NCI-H1105 treated with DMSO at 0.1 percent for 48 hours (cell line): ENCODE measurements around the gene PRR19.
A peak's percentile ranks its signal among the peaks of the same experiment; 100 is the strongest.

Experiments
- DNase-seq: peaks from one replicate; lab custom pipeline; 2025; lab: John Stamatoyannopoulos, UW

Gene PRR19

DNA sequence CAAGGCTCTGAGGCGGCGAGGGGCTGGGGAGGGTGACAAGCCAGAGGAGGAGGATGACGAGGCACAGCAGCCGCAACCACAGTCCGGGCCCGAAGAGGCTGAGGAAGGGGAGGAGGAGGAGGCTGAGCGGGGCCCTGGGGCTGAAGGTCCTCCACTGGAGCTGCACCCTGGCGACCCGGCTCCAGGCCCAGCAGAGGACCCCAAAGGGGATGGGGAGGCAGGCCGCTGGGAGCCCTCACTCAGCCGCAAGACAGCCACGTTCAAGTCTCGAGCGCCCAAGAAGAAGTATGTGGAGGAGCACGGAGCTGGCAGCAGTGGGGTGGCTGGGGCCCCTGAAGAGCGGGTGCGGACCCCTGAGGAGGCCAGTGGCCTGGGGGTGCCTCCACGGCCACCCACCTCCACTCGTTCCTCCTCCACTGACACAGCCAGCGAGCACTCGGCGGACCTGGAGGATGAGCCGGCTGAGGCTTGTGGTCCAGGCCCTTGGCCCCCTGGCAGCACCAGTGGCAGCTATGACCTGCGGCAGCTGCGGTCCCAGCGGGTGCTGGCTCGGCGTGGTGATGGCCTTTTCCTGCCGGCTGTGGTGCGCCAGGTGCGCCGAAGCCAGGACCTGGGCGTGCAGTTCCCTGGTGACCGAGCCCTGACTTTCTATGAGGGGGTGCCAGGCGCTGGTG lies 29.9 kb upstream of the PRR19 start:
- DNase-seq, result no peak

DNA sequence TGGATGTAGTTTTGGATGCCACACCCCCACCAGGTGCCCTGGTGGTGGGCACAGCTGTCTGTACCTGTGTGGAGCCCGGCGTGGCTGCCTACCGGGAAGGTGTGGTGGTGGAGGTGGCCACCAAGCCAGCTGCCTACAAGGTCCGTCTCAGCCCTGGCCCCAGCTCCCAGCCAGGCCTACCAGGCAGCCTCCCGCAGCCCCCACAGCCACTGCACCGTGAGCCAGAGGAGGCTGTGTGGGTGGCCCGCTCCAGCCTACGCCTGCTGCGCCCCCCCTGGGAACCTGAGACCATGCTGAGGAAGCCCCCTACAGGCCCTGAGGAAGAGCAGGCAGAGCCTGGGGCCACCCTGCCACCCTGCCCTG lies 29.4 kb upstream of the PRR19 start:
- no peak for DNase-seq

DNA sequence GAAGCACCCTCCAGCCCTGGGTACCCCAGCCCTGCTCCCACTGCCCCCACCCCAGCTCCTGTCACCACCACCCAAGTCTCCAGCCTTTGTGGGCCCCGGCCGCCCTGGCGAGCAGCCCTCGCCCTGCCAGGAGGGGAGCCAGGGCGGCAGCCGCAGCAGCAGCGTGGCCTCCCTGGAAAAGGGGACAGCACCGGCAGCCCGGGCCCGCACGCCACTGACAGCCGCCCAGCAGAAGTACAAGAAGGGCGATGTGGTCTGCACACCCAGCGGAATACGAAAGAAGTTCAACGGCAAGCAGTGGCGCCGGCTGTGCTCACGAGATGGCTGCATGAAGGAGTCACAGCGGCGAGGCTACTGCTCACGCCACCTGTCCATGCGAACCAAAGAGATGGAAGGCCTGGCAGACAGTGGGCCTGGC lies 28.9 kb upstream of the PRR19 start:
- DNase-seq, result no peak

DNA sequence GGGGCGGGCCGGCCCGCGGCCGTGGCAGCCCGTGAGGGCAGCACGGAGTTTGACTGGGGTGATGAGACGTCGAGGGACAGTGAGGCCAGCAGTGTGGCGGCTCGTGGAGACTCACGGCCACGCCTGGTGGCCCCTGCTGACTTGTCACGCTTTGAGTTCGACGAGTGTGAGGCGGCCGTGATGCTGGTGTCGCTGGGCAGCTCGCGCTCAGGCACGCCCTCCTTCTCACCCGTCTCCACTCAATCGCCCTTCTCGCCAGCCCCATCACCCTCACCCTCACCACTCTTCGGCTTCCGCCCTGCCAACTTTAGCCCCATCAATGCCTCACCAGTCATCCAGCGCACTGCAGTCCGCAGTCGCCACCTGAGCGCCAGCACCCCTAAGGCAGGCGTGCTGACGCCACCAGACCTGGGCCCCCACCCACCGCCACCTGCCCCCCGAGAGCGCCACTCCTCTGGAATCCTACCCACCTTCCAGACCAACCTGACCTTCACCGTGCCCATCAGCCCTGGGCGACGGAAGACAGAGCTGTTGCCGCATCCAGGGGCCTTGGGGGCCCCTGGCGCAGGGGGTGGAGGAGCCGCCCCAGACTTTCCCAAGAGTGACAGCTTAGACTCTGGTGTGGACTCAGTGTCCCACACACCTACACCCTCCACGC lies 28.4 kb upstream of the PRR19 start:
- no peak for DNase-seq

DNA sequence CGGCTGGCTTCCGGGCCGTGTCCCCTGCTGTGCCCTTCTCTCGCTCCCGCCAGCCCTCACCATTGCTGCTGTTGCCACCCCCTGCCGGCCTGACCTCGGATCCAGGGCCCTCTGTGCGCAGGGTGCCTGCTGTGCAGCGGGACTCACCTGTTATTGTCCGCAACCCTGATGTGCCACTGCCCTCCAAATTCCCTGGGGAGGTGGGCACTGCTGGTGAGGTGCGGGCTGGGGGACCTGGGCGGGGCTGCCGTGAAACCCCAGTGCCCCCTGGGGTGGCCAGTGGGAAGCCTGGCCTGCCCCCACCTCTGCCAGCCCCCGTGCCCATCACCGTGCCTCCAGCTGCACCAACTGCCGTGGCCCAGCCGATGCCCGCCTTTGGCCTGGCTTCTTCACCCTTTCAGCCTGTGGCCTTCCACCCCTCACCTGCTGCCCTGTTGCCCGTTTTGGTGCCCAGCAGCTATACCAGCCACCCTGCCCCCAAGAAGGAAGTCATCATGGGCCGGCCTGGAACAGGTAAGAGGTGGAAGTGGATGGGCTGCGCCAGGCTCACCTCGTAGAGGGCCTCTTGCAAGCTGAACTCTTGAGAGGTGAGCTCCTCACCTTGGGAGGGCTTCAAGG lies 27.8 kb upstream of the PRR19 start:
- DNase-seq, result no peak

DNA sequence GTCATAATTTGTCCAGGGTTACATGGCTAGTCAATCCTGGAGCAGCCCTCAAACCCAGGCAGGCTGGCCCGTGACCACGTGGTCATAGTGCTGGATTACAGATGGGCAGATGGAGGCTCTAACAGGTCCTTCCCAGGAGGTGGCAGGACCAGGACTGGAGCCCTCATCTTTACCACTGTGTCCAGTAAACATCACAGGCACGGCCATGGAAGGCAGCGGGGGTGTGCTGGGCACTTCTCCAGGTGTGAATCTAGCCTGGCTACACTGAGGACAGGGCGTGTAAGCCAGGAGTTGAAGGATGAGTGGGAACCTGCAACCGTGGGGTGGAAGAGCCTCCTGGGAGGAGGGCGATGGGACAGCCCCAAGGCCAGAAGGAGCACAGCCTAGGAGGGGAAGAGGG lies 26.8 kb upstream of the PRR19 start:
- DNase-seq, result no peak

DNA sequence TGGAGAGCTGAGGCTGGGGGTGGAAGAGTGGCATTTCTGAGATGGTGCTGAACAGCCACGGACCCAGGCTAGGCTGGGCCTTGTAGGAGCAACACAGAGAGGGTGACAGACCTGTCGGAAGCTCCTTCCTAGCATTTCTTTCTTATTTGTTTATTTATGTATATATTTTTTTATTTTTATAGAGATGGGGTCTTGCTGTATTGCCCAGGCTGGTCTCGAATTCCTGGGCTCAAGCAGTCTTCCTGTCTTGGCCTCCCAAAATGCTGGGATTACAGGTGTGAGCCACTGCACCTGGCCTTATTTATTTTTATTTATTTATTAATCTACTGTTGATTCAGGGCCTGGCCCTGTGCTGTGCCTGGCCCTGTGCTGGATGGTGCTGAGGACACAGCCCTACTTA lies 26.4 kb upstream of the PRR19 start:
- DNase-seq, result no peak

DNA sequence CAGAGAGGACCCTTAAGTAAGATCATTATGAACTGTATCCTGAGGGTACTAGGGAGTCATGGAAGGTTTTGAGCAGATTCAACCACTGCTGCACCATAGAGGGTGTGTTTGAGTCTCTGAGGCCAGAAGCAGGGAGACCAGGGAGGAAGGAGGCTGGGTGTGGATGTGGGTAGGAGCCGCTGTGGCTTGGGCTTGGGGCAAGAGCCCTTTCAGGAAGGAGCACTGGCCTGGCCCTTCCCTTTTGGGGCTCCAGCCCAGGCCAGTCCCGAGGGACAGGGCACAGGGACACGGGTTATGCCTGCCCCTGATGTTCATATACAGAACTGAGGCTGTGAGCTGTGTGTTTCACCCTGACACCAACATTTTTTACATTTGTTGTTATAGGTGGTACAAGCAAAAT lies 25.6 kb upstream of the PRR19 start:
- DNase-seq, result no peak

DNA sequence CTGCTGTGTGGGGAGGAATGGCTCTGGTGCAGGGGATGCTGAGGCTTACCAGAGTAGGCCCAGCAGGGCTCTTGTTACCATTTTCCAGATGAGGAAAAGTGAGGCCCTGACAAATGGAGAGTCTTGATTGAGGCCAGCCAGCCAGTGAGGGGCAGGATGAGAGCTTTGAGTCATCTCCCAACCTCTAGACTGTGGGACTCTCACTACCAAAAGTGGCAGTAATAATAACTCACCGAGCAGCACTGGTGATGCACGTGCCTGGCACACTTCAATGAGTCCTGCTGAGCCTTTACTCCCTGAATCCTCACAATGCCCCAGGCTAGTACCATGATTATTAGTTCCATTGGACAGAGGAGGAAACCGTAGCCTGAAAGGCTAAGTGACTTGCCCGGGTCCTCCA lies 25.1 kb upstream of the PRR19 start:
- no peak for DNase-seq

DNA sequence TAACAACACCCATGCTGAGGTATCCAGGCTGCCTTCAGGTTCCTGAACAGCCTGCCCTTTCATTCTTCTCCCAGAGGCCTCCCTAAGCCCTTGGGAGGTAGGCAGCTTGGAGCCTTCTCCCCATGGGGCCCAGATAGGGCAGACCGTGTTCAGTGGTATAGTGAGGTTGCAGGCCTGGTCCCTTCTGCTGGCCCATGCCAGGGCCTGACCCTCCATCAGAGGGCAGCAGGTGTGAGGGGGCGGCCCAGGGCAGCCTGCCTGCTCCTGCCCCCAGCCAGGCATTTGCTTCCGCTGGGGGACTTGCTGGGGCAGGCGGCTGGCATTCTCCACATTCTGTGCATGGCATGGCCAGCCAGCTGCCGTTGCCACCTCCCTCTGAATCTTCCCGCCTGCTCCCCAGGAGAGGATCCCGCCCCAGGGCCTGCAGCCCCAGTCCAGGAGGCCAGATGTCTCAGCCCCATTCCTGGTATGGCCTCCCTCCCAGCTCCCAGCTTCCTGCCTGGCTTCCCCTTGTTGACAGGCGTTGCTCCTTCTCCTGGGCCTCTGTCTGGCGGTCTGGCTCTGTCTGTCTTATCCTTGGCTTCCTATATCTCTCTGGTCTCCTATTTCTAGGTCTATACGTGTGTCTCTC lies 24.0 kb upstream of the PRR19 start:
- no peak for DNase-seq

DNA sequence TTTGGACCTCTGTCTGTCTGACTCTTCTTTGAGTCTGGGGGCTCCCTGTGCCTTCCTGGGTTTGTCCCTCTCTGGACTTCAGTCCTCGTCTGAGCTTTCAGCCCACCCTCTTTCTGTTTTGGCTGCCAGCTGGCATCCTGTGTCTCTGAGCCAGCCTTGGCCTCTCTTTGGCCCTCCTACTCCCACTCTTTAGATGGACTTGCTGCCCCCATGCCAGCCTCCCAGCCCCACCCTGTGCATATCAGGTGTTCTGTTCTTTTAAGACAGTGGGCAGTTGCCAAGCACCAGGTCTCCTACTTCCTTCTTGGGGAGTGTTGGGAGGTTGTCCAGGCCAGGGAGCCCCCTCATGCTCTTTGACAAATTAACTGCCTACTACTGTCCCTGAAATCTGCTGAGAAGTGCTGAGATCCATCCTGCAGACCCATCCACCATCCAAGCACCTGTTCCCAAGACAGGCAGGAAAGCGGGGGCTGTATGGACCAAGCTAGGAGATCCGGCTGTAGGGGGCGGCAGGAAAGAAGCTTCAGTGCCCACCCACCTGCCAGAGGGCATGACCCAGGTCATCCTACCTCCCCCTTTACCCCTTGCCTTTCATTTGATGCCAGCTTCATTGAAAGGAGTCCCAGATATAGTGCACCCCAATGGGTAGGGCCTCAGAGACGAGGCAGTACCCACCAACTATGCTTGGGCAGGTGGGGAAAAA lies 23.3 kb upstream of the PRR19 start:
- no peak for DNase-seq

DNA sequence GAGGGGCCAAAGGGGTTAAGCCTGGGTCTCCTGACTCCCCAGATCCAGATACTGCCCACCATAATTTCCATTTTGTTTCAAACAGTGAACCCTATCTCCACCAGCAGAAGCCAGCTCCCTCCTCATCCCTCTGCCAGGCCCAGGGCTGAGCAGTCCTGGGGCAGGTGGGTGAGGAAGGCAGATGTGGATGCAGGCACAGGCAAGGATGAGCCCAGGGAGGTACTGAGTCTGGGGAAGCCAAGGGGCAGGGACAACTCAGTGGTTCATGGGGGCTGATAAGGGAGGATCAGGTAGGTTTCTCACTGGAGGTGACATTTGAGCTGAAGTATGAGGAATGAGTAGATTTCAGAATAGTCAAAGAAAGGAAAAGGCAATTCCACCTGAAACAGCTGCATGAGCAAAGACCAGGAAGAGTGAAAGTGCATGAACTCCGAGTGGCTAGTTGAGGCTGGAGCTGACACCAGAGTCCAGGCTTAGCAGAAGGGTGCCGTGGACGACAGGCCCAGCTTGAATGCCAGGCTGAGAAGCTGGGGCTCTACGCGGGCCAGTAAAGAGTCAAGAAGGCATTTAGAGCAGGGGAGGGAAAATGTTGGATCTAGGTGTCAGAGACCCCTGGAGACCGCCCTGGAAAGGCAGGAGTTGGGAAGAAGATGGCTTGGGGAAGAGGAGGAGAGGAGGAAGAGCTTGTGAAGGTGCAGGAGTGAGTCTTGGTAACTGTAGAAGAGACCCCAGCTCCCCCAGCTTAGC lies 22.6 kb upstream of the PRR19 start:
- DNase-seq, result no peak

DNA sequence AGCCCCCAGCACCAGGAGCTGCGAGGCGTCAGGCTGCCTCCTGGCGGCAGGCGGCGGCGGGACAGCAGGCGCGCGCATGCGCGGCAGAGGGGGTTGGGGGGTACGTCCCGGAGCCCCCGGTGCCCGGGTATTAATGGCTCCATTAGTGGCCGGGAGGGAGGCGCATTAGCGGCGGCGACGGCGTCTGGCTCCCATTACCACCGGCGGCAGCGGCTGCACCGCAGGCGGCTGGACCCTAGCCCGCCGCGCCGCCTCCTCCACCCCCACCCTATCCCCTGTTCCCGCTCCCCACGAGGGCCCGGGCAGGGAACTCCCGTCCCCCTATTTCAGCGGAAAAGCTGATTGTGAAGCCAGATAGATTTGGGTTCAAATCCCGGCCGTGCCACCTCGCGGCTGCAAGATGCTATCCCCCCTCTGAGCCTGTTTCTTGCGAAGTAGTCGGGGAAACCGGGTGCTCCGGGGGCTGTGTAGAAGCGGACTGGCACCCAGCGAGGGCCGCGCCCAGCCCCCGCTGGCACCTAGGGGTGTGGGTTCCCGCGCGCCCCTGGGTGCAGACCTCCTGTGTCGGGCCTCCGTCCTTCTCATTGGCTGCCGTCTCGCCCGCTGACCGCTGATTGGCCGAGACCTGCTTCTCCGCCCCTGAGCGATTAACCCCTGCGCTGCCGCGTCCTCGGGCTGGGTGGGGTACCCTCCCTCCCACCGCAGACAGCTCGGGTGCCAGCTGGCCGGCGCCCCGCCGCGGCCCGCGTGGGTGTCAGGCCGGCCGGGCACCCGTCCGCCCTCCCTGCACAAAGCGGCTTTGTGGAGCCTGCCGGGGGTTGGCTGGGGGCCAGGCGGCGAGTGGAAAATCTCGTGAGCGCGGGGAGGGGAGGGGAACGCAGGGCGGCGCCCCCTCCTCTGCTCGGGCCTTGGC lies 21.8 kb upstream of the PRR19 start:
- peak; percentile 94 for DNase-seq

DNA sequence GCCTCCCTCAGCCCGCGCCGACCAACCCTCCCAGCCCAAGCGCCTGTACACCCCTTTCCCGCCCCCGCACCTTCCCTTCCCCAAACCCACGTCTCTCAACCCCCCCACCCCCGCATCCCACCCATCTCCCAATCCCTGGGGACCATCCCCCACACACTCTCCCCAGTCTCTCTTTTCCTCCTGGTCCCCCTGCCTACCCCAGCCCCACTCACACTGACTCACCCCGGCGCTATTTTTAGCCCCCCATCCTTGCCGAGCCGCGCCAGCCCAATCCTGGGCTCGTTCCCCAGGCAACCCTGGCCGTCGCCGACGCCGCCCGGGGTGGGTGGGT lies 21.2 kb upstream of the PRR19 start:
- DNase-seq, result no peak

DNA sequence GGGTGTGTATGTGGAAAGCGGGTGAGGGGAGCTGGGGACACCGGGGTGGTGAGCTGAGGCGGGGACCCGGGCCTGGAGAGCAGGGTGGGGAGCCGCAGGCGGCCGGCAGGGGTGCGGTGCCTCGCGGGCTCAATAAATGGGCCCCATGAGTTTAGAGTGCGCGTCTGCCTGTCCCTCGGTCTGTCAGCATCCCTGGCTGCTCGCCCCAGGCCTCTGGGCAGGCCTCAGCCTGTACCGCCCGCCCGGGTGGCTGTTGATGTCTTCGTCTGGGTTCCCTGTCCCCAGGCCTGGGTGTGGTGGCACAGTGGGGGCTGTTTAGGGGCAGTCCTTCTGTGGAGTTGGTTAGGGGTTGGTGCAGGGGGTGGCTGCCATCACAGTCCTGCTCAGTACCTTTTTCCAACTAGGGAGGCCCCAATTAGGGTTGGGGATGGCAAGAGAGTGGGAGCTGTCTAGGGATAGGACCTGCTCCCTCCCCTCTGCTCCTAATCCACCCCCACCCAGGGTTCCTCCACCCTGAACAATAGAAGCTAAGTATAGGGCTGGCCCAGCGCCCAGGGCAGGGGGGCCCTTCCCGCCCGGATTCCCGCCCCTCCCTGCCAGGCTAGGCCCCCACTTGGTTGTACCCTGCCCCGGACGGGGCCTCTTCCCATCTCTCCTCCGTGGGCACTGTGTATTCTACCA lies 20.6 kb upstream of the PRR19 start:
- peak; percentile 66 for DNase-seq

DNA sequence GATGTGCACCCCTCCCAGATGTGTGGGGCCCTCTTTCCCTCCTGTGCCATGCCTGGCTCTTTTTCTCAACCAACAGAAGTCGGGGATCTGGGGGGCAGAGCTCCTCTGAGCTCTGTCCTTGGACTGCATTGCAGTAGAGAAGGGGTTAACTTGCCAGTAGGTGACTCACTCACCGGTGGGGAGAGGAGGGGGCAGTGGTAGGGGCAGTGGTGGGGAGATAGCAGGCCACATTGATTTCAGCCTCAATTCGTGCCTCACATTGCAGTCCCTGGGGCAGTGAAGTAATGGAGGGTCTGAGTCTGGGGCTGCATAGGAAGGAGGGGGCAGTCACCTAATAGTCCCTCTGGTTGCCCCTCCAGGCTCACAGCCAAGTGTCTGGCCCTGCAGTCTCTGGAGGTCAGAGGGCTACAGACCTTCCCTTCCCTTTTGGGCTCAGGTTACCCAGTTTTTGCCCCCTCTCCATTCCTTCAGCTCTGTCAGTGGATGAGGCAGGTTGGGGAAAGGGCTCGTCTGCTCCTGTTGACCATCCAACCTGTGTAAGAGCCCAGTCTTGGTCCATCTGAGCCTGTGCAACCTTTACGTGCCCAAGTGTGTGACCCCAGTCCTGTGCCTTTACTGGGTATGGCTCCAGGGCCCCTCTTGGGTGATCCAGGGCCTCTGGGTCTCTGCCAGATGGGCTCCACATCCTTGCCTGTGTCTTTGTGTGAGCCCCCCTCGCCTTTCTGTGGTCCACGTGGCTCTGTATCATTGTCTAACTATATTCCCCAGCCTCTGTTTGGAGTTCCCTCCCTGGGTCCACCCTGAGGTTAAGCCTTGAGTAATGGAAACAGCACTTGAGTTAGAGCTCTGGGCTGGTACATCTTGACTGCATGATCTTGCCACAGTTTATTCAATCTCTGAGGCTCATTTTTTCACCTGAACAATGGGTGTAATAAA lies 19.8 kb upstream of the PRR19 start:
- DNase-seq, result no peak

DNA sequence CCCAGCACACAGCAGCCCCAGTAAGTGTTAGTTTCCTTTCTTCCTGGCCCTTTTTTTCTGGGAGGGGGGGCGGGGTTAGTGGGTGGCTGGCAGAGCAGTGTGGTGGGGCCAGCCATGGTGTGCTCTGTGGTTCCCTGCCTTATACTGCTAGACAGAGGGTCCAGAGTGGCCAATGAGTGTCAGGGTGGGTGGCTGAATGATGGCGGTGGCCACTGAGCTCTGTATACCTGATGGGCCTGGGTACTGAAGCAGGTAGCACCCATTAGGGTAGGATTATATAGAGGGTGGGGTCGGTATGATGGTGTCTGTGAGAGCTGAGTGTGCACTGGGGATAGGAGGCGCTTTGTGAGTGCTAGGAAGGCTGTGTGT lies 19.1 kb upstream of the PRR19 start:
- DNase-seq, result no peak

DNA sequence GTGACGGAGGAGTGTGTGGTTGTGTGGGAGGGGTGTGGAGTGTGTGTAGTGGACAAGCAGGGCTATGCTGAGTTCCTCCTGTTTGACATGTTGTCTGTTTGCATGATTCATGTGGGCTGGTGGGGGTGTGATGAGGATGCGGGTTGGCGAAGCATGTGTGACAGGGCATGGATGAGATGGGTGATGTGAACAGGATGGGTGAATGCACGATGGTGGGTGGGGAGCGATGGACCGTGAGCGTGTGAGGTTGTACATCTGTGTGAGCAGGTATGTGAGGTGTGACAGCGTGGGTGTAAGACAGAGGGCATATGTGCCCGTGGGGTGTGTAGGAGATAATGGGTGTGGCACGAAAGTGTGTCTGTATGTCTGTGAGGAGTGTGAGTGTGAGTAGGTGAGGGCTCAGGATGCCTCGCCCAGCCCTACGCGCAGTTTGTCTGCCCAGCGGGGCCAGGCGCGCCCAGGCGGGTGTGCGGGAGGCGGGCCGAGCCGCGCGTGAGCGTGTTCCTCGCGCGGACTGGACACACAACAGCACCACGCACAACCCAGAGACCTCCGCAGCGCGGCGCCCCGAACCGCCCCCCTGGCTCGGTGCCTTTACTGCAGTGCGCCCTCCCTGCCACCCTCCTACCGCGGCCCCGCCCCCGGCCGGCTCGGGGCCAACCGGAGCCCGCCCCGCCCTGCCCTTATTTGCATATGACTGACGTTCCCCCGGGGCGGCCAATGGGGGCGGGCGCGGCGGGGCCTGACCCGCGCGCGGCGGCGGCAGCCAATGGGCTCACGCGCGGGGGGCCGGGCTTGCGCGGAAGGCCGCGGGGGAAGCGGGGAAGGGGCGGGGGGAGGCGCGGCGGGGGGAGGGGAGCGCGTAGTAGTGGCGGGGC lies 18.5 kb upstream of the PRR19 start:
- DNase-seq, result peak; percentile 88
